GM06990 (cell line): Measurements from ENCODE around the gene ARID5B.

Source experiments
- DNase-seq: peaks from one replicate; pipeline ENCODE4 v3.0.0-alpha.2; 2011; ENCODE audit not compliant: insufficient read length; ENCODE audit errors: extremely low read depth
- H3K27me3 ChIP-seq: replicated peaks from 2 replicates; pipeline ENCODE4 v1.6.0; 2011; ENCODE audit warnings: low read length; ENCODE audit not compliant: control insufficient read depth, insufficient read depth
- H3K36me3 ChIP-seq: 2 replicates; pipeline ENCODE4 v1.5.1; 2011; ENCODE audit warnings: low read length; ENCODE audit not compliant: control insufficient read depth, insufficient read depth
- H3K4me3 ChIP-seq: replicated peaks from 2 replicates; pipeline ENCODE4 v1.5.1; 2011; ENCODE audit warnings: low read depth, mild to moderate bottlenecking, control low read depth, low read length
- CTCF ChIP-seq: IDR thresholded peaks from 2 replicates; pipeline ENCODE4 v1.5.1; 2011; ENCODE audit warnings: low read length, control low read depth, mild to moderate bottlenecking, inconsistent platforms; ENCODE audit not compliant: insufficient read depth, poor library complexity, severe bottlenecking

ARID5B gene

GRCh38 chr10:62010366-62010765, 108.9 kb downstream of the ARID5B start:
- no peak for TF ChIP-seq CTCF
- no peak overlapping the region for H3K4me3 ChIP-seq

GRCh38 chr10:62011558-62011957, 110.1 kb downstream of the ARID5B start:
- H3K4me3 ChIP-seq: no peak overlapping the region
- no peak for DNase-seq
- H3K27me3 ChIP-seq: no peaks in the 10 kb centered on the region
- H3K36me3 ChIP-seq: peaks cover 3% of the 10 kb centered on the region
- no peak for TF ChIP-seq CTCF

More at GRCh38 chr10:62010366-62010765, 108.9 kb downstream of the ARID5B start:
- DNase-seq: no peak
- Histone ChIP-seq H3K27me3 (no peaks in the 10 kb centered on the region), H3K36me3 (peaks cover 3% of the 10 kb centered on the region)

GRCh38 chr10:62012318-62012717, 110.8 kb downstream of the ARID5B start:
- Histone ChIP-seq H3K27me3 (no peaks in the 10 kb centered on the region), H3K4me3 (no peak overlapping the region), H3K36me3 (peaks cover 3% of the 10 kb centered on the region)
- no peak for DNase-seq
- TF ChIP-seq CTCF: no peak

- H3K27me3 ChIP-seq: no peaks in the 10 kb centered on the region
- TF ChIP-seq CTCF: no peak
- peaks cover 3% of the 10 kb centered on the region for H3K36me3 ChIP-seq
- no peak for DNase-seq
- H3K4me3 ChIP-seq: no peak overlapping the region
Observed at GRCh38 chr10:62014510-62014909, 113.0 kb downstream of the ARID5B start.

GRCh38 chr10:62015994-62016393, 114.5 kb downstream of the ARID5B start:
- Histone ChIP-seq H3K27me3 (no peaks in the 10 kb centered on the region), H3K36me3 (peaks cover 3% of the 10 kb centered on the region), H3K4me3 (no peak overlapping the region)
- DNase-seq: no peak
- TF ChIP-seq CTCF: no peak
